ENCODE measurements around the gene KMT5B.
A peak's percentile ranks its signal among the peaks of the same experiment; 100 is the strongest.

Gene KMT5B

GRCh38 chr11:68167474-68167873 is 45.6 kb downstream of the KMT5B start:
- WGBS: over 99% methylated on average over 6 of the region's 6 CpGs

GRCh38 chr11:68166969-68167368 is 46.1 kb downstream of the KMT5B start:
- Histone ChIP-seq H3K27me3 (ENCODE audit: control insufficient read depth in 1 of 2, insufficient read depth in 1 of 2, low read length in 2 of 2) (no peaks in the 10 kb centered on the region), H3K18ac (ENCODE audit: low read depth in 1 of 2, low read length in 2 of 2) (no peak overlapping the region), H3K27ac (ENCODE audit: low read length, poor library complexity, severe bottlenecking) (no peak overlapping the region), H3K4me3 (ENCODE audit: insufficient read depth in 1 of 2, low read depth in 1 of 2, low read length in 2 of 2) (no peak overlapping the region), H4K8ac (ENCODE audit: low read length) (no peak overlapping the region), H3K36me3 (ENCODE audit: control insufficient read depth in 1 of 2, insufficient read depth in 2 of 2, low read depth in 1 of 2, low read length in 2 of 2) (peaks cover 31 to 84% of the 10 kb centered on the region in 2 experiments), H2BK5ac (ENCODE audit: low read depth, low read length, poor library complexity, severe bottlenecking) (no peak overlapping the region), H3K79me1 (replicated peaks; ENCODE audit: low read length, poor library complexity, severe bottlenecking) (peaks cover 15% of the 10 kb centered on the region), H3K23ac (ENCODE audit: low read length in 2 of 2) (no peak overlapping the region), H3K4me1 (ENCODE audit: control insufficient read depth, insufficient read depth, low read depth, low read length) (peaks cover 6% of the 10 kb centered on the region), H3K9me3 (ENCODE audit: control insufficient read depth, low read length) (no peaks in the 10 kb centered on the region), H2BK12ac (ENCODE audit: low read length in 2 of 2) (no peak overlapping the region), H4K91ac (ENCODE audit: low read length) (no peak overlapping the region), H2AFZ (ENCODE audit: low read depth, low read length) (no peak overlapping the region), H3K4me2 (ENCODE audit: low read length, poor library complexity, severe bottlenecking) (no peak overlapping the region), H2AK5ac (ENCODE audit: low read length, severe bottlenecking) (no peak overlapping the region), H2BK120ac (ENCODE audit: low read depth, low read length) (no peak overlapping the region), H2BK15ac (ENCODE audit: low read depth, poor library complexity, severe bottlenecking) (no peak overlapping the region), H3K14ac (ENCODE audit: low read length in 2 of 2) (no peak overlapping the region), H3K4ac (ENCODE audit: low read depth in 1 of 2, low read length in 2 of 2) (no peak overlapping the region), H3K9ac (ENCODE audit: low read length) (no peak overlapping the region)
- 100% methylated on average over 2 of the region's 4 CpGs for WGBS
- no peak for DNase-seq

More at GRCh38 chr11:68167474-68167873, 45.6 kb downstream of the KMT5B start:
- Histone ChIP-seq H3K27ac (ENCODE audit: low read length, poor library complexity, severe bottlenecking) (no peak overlapping the region), H3K4me2 (ENCODE audit: low read length, poor library complexity, severe bottlenecking) (no peak overlapping the region), H3K36me3 (ENCODE audit: control insufficient read depth in 1 of 2, insufficient read depth in 2 of 2, low read depth in 1 of 2, low read length in 2 of 2) (peaks cover 32 to 88% of the 10 kb centered on the region in 2 experiments), H2AFZ (ENCODE audit: low read depth, low read length) (no peak overlapping the region), H2BK15ac (ENCODE audit: low read depth, poor library complexity, severe bottlenecking) (no peak overlapping the region), H3K4me3 (ENCODE audit: insufficient read depth in 1 of 2, low read depth in 1 of 2, low read length in 2 of 2) (no peak overlapping the region), H4K8ac (ENCODE audit: low read length) (no peak overlapping the region), H2AK5ac (ENCODE audit: low read length, severe bottlenecking) (no peak overlapping the region), H2BK5ac (ENCODE audit: low read depth, low read length, poor library complexity, severe bottlenecking) (no peak overlapping the region), H3K79me1 (replicated peaks; ENCODE audit: low read length, poor library complexity, severe bottlenecking) (peaks cover 13% of the 10 kb centered on the region), H3K23ac (ENCODE audit: low read length in 2 of 2) (no peak overlapping the region), H3K14ac (ENCODE audit: low read length in 2 of 2) (no peak overlapping the region), H2BK120ac (ENCODE audit: low read depth, low read length) (no peak overlapping the region), H3K9ac (ENCODE audit: low read length) (no peak overlapping the region), H3K9me3 (ENCODE audit: control insufficient read depth, low read length) (no peaks in the 10 kb centered on the region), H3K4me1 (ENCODE audit: control insufficient read depth, insufficient read depth, low read depth, low read length) (peaks cover 6% of the 10 kb centered on the region), H3K27me3 (ENCODE audit: control insufficient read depth in 1 of 2, insufficient read depth in 1 of 2, low read length in 2 of 2) (no peaks in the 10 kb centered on the region), H4K91ac (ENCODE audit: low read length) (no peak overlapping the region), H3K18ac (ENCODE audit: low read depth in 1 of 2, low read length in 2 of 2) (no peak overlapping the region), H2BK12ac (ENCODE audit: low read length in 2 of 2) (no peak overlapping the region), H3K4ac (ENCODE audit: low read depth in 1 of 2, low read length in 2 of 2) (no peak overlapping the region)
- DNase-seq: no peak

GRCh38 chr11:68165601-68166000 is 47.5 kb downstream of the KMT5B start:
- H3K36me3 ChIP-seq (ENCODE audit: control insufficient read depth in 1 of 2, insufficient read depth in 2 of 2, low read depth in 1 of 2, low read length in 2 of 2): peaks cover 35 to 83% of the 10 kb centered on the region in 2 experiments
- H3K79me1 ChIP-seq (replicated peaks; ENCODE audit: low read length, poor library complexity, severe bottlenecking): peaks cover 15% of the 10 kb centered on the region
- no peak overlapping the region for H3K4me2 ChIP-seq (ENCODE audit: low read length, poor library complexity, severe bottlenecking)
- no peak overlapping the region for H2BK120ac ChIP-seq (ENCODE audit: low read depth, low read length)
- no peak overlapping the region for H4K8ac ChIP-seq (ENCODE audit: low read length)
- DNase-seq: no peak
- H3K9me3 ChIP-seq (ENCODE audit: control insufficient read depth, low read length): no peaks in the 10 kb centered on the region
- H3K9ac ChIP-seq (ENCODE audit: low read length): no peak overlapping the region
- H2AFZ ChIP-seq (ENCODE audit: low read depth, low read length): no peak overlapping the region
- H3K23ac ChIP-seq (ENCODE audit: low read length in 2 of 2): no peak overlapping the region
- H2BK15ac ChIP-seq (ENCODE audit: low read depth, poor library complexity, severe bottlenecking): no peak overlapping the region
- 95% methylated on average over 4 of the region's 4 CpGs for WGBS
- H2BK12ac ChIP-seq (ENCODE audit: low read length in 2 of 2): no peak overlapping the region
- no peak overlapping the region for H2BK5ac ChIP-seq (ENCODE audit: low read depth, low read length, poor library complexity, severe bottlenecking)
- H4K91ac ChIP-seq (ENCODE audit: low read length): no peak overlapping the region
- no peak overlapping the region for H3K18ac ChIP-seq (ENCODE audit: low read depth in 1 of 2, low read length in 2 of 2)
- peaks cover 9% of the 10 kb centered on the region for H3K4me1 ChIP-seq (ENCODE audit: control insufficient read depth, insufficient read depth, low read depth, low read length)
- no peak overlapping the region for H2AK5ac ChIP-seq (ENCODE audit: low read length, severe bottlenecking)
- no peak overlapping the region for H3K14ac ChIP-seq (ENCODE audit: low read length in 2 of 2)
- no peak overlapping the region for H3K27ac ChIP-seq (ENCODE audit: low read length, poor library complexity, severe bottlenecking)
- H3K27me3 ChIP-seq (ENCODE audit: control insufficient read depth in 1 of 2, insufficient read depth in 1 of 2, low read length in 2 of 2): no peaks in the 10 kb centered on the region
- H3K4me3 ChIP-seq (ENCODE audit: insufficient read depth in 1 of 2, low read depth in 1 of 2, low read length in 2 of 2): no peak overlapping the region
- H3K4ac ChIP-seq (ENCODE audit: low read depth in 1 of 2, low read length in 2 of 2): no peak overlapping the region

GRCh38 chr11:68164437-68164836 is 48.7 kb downstream of the KMT5B start:
- Histone ChIP-seq H2BK120ac (ENCODE audit: low read depth, low read length) (no peak overlapping the region), H4K8ac (ENCODE audit: low read length) (no peak overlapping the region), H3K36me3 (ENCODE audit: control insufficient read depth in 1 of 2, insufficient read depth in 2 of 2, low read depth in 1 of 2, low read length in 2 of 2) (peaks cover 28 to 75% of the 10 kb centered on the region in 2 experiments), H3K27ac (ENCODE audit: low read length, poor library complexity, severe bottlenecking) (no peak overlapping the region), H3K23ac (ENCODE audit: low read length in 2 of 2) (no peak overlapping the region), H3K9ac (ENCODE audit: low read length) (no peak overlapping the region), H3K14ac (ENCODE audit: low read length in 2 of 2) (no peak overlapping the region), H3K79me1 (replicated peaks; ENCODE audit: low read length, poor library complexity, severe bottlenecking) (peaks cover 15% of the 10 kb centered on the region), H3K4me1 (ENCODE audit: control insufficient read depth, insufficient read depth, low read depth, low read length) (peaks cover 9% of the 10 kb centered on the region), H2BK5ac (ENCODE audit: low read depth, low read length, poor library complexity, severe bottlenecking) (no peak overlapping the region), H3K27me3 (ENCODE audit: control insufficient read depth in 1 of 2, insufficient read depth in 1 of 2, low read length in 2 of 2) (no peaks in the 10 kb centered on the region), H2AK5ac (ENCODE audit: low read length, severe bottlenecking) (no peak overlapping the region), H3K4me2 (ENCODE audit: low read length, poor library complexity, severe bottlenecking) (no peak overlapping the region), H3K9me3 (ENCODE audit: control insufficient read depth, low read length) (no peaks in the 10 kb centered on the region), H2AFZ (ENCODE audit: low read depth, low read length) (no peak overlapping the region), H2BK15ac (ENCODE audit: low read depth, poor library complexity, severe bottlenecking) (no peak overlapping the region), H3K4ac (ENCODE audit: low read depth in 1 of 2, low read length in 2 of 2) (no peak overlapping the region), H4K91ac (ENCODE audit: low read length) (no peak overlapping the region), H3K4me3 (ENCODE audit: insufficient read depth in 1 of 2, low read depth in 1 of 2, low read length in 2 of 2) (no peak overlapping the region), H2BK12ac (ENCODE audit: low read length in 2 of 2) (no peak overlapping the region), H3K18ac (ENCODE audit: low read depth in 1 of 2, low read length in 2 of 2) (no peak overlapping the region)
- DNase-seq: peak; percentile 22
- 92% methylated on average over 2 of the region's 2 CpGs for WGBS
